Transverse colon (tissue), 4 donors: Measurements from ENCODE around the gene STOX1.

Source experiments
- POLR2A ChIP-seq: fragments of 450-650 bp; IDR thresholded peaks from one replicate; pipeline ENCODE4 v1.6.1; 2016; ENCODE audit warnings: antibody characterized with exemption, mild to moderate bottlenecking, moderate library complexity
- POLR2AphosphoS5 ChIP-seq, 3 donors: sonication (generic); formaldehyde crosslinking; IDR thresholded peaks; one replicate each; pipeline ENCODE4 v1.6.1; 2016; ENCODE audit warnings: antibody characterized with exemption in 3 of 3
- TF ChIP-seq, protein P1 (sequence below), 5 experiments: fragments of 200-600 bp in 3 of 5; fragments of 450-650 bp in 2 of 5; sonication (generic) in 3 of 5; IDR thresholded peaks; 1 replicate in 2 of 5; 2 replicates in 3 of 5; pipeline ENCODE4 v1.5.1; 2016 to 2017; ENCODE audit warnings: antibody characterized with exemption in 5 of 5, inconsistent platforms in 3 of 5, mild to moderate bottlenecking in 2 of 5, moderate library complexity in 1 of 5

DNA sequence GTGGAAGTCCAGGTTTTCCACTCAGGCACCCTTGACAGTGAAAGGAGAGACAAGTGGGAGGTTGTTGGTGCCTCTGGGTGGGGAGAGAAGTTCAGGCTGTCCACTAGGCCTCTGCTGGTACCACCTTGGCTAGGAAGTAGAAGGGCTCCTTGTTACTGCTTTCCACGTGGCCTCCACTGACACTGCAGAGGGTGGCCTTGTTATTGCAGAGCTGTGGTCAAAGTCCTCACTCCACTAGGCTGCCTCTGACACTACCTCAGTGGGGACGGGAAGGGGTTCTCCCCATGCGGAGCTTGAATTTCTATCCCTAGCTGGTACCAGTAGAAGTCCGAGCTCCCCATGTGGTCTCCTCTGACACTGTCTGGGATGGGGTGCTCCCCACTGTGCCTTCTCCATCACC lies 14.9 kb upstream of the STOX1 start:
- TF ChIP-seq, protein P1, sequence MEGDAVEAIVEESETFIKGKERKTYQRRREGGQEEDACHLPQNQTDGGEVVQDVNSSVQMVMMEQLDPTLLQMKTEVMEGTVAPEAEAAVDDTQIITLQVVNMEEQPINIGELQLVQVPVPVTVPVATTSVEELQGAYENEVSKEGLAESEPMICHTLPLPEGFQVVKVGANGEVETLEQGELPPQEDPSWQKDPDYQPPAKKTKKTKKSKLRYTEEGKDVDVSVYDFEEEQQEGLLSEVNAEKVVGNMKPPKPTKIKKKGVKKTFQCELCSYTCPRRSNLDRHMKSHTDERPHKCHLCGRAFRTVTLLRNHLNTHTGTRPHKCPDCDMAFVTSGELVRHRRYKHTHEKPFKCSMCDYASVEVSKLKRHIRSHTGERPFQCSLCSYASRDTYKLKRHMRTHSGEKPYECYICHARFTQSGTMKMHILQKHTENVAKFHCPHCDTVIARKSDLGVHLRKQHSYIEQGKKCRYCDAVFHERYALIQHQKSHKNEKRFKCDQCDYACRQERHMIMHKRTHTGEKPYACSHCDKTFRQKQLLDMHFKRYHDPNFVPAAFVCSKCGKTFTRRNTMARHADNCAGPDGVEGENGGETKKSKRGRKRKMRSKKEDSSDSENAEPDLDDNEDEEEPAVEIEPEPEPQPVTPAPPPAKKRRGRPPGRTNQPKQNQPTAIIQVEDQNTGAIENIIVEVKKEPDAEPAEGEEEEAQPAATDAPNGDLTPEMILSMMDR (IDR thresholded peaks at IDR 0.05) = no peak
- TF ChIP-seq POLR2AphosphoS5 (IDR thresholded peaks at IDR 0.05) (no peak), POLR2A (no peak)
